Left ventricle myocardium inferior (tissue), 1 donor: ENCODE results near the gene CCL11. TPM values are rescaled to one million over a fixed set of nuclear protein-coding genes. Genes with fewer than 3 reads are reported as not detected.

ENCODE experiments used
- DNase-seq: peaks from one replicate; pipeline ENCODE4 v3.0.0-alpha.2; 2020
- H3K27ac ChIP-seq: fragments of 200-600 bp; replicated peaks from 2 replicates; pipeline ENCODE4 v1.8.0; 2021
- H3K27me3 ChIP-seq: fragments of 200-600 bp; 2 replicates; pipeline ENCODE4 v1.8.0; 2021; ENCODE audit warnings: low read depth
- H3K36me3 ChIP-seq: fragments of 200-600 bp; 2 replicates; pipeline ENCODE4 v1.8.0; 2021
- H3K4me1 ChIP-seq: fragments of 200-600 bp; 2 replicates; pipeline ENCODE4 v1.8.0; 2021
- H3K4me3 ChIP-seq: fragments of 200-600 bp; 2 replicates; pipeline ENCODE4 v1.8.0; 2021; ENCODE audit warnings: mild to moderate bottlenecking, moderate library complexity
- H3K9me3 ChIP-seq: fragments of 200-600 bp; replicated peaks from 2 replicates; pipeline ENCODE4 v1.8.0; 2021
- intact Hi-C: fragments of 100-400 bp; cut with micrococcal nuclease; formaldehyde crosslinking; loops from one replicate; pipeline ENCODE4 v1.11.0; 2022
- total RNA-seq: library from RNA; stranded (reverse); fragmentation: NEBNext Ultra II Directional; extraction: Animal tissue kit (Norgen Biotek cat#: 25700); gene quantifications from one replicate; pipeline ENCODE4 v1.2.1, GENCODE V29; 2021
- TF ChIP-seq, protein P1 (sequence below): fragments of 200-600 bp; IDR thresholded peaks from 2 replicates; pipeline ENCODE4 v1.8.0; 2021; ENCODE audit warnings: antibody characterized with exemption, mild to moderate bottlenecking, borderline replicate concordance
- donor health status: DM: no; HTN: yes; CAD: no; lungs with severe emphysema.

Gene CCL11
- total RNA-seq, 1 donor from 2014 or later, result 3.8 TPM

DNA sequence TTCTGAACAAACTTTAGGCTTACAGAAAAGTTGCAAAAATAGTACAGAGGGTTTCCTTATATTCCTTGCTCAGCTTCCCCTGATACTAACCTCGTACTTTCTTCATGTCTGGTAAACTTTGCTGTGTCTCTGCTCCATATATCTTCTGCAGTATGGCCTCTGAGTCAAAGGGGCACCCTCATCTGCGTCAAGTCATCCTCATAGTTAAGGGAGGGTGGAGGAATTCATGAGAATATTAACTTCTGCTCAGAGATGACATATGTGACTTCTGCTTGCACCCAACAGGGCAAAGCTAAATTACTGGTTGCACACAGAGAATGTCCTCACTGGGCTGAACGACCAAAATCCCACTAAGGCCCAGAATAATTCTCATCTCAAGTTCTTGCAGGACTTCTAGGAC, 19.8 kb upstream of the CCL11 start:
- TF ChIP-seq, protein P1, sequence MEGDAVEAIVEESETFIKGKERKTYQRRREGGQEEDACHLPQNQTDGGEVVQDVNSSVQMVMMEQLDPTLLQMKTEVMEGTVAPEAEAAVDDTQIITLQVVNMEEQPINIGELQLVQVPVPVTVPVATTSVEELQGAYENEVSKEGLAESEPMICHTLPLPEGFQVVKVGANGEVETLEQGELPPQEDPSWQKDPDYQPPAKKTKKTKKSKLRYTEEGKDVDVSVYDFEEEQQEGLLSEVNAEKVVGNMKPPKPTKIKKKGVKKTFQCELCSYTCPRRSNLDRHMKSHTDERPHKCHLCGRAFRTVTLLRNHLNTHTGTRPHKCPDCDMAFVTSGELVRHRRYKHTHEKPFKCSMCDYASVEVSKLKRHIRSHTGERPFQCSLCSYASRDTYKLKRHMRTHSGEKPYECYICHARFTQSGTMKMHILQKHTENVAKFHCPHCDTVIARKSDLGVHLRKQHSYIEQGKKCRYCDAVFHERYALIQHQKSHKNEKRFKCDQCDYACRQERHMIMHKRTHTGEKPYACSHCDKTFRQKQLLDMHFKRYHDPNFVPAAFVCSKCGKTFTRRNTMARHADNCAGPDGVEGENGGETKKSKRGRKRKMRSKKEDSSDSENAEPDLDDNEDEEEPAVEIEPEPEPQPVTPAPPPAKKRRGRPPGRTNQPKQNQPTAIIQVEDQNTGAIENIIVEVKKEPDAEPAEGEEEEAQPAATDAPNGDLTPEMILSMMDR, result no peak
- no peaks in the 10 kb centered on the region for H3K27me3 ChIP-seq
- no peak for DNase-seq
- H3K4me1 ChIP-seq, result no peaks in the 10 kb centered on the region
- no peak overlapping the region for H3K27ac ChIP-seq
- H3K9me3 ChIP-seq, result no peaks in the 10 kb centered on the region
- H3K36me3 ChIP-seq, result no peaks in the 10 kb centered on the region
- intact Hi-C loops, result no loop called here
- no peak overlapping the region for H3K4me3 ChIP-seq

DNA sequence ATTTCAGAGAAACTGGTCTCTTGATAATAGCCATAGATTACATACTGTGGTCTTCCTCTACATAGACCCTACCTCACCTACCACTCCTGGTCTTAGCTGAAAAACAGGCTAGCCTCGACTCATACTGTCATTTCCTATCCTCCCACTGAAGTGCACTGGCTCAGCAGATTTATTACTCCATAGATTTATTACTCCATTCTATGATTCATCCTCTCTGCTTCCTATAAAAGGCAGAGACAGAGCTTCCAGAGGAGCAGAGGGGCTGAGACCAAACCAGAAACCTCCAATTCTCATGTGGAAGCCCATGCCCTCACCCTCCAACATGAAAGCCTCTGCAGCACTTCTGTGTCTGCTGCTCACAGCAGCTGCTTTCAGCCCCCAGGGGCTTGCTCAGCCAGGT, 15.6 kb upstream of the CCL11 start, which contains the start of gene CCL7:
Gene CCL7 (plus strand): TSS at position 253 of the 400 bp plus-strand sequence. CDS start 70 bp downstream, at position 323.
- intact Hi-C loops, result no loop called here
- TF ChIP-seq, protein P1, result no peak
- no peak for DNase-seq
- Histone ChIP-seq H3K27ac (no peak within 1 kb of the TSS), H3K4me3 (no peak within 1 kb of the TSS), H3K27me3 (no peaks in the 10 kb centered on the region), H3K4me1 (no peaks in the 10 kb centered on the region), H3K36me3 (no peaks in the 10 kb centered on the region), H3K9me3 (no peaks in the 10 kb centered on the region)

DNA sequence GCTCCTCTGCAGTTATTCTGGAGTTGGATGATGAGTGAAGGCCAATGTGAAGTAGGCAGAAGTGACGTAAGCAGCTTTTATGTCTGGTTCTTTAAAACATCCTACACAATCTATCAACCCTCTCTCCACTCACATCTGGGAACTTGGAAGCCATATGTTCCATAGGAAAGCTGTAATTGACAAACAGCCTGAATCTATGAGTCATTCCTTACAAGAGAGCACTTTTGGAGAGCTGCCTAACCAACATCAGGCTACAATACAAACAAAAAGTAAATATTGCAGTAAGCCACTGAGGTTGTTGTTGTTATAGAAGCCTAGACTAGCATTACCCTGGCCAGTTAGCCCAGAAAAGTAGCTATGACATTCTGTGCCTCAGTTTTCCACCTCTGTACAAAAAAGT, 9.7 kb upstream of the CCL11 start:
- intact Hi-C loops, result no loop called here

DNA sequence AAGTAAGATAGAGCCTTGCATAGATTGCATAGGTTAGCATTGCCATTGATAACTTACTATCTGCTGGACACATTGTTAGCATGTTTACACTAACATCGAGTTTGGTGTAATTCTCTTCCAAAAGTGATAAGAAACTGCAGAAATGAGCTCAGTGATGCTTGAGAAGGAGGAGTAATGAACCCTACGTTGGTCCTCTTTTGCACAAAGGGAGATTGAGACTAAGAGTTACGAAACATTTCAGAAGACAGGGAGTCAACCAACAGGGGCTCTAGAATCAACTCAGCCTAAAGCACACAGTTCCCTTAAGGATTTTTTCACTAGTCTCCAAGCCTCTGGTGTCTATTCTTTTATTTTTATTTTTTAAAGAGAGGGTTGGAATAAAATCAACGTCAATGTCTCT, 8.7 kb upstream of the CCL11 start:
- H3K27me3 ChIP-seq, result no peaks in the 10 kb centered on the region
- no peak overlapping the region for H3K4me3 ChIP-seq
- no peaks in the 10 kb centered on the region for H3K9me3 ChIP-seq
- no peaks in the 10 kb centered on the region for H3K36me3 ChIP-seq
- TF ChIP-seq, protein P1, result no peak
- intact Hi-C loops, result no loop called here
- no peaks in the 10 kb centered on the region for H3K4me1 ChIP-seq
- DNase-seq, result no peak
- no peak overlapping the region for H3K27ac ChIP-seq

More for the DNA sequence above, 9.7 kb upstream of the CCL11 start:
- Histone ChIP-seq H3K27me3 (no peaks in the 10 kb centered on the region), H3K27ac (no peak overlapping the region), H3K9me3 (no peaks in the 10 kb centered on the region), H3K36me3 (no peaks in the 10 kb centered on the region), H3K4me1 (no peaks in the 10 kb centered on the region), H3K4me3 (no peak overlapping the region)
- no peak for DNase-seq
- TF ChIP-seq, protein P1, result no peak

DNA sequence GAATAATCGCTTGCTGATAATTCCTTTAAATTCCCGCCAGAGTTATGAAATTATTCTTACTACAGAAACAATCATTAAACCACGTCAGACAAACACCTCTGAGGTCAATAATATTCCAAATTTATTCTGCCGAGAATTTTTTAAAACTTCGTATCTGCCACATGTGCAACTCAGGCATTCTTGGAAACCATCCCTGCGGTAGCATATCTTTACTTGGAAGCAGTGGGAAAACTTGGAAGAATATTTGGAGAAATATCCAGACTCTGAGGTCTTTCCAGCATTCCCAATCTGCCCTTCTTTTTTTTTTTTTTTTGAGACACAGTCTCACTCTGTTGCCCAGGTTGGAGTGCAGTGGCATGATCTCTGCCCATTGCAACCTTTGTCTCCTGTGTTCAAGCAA, 2.0 kb upstream of the CCL11 start:
- no peak overlapping the region for H3K4me3 ChIP-seq
- no peaks in the 10 kb centered on the region for H3K36me3 ChIP-seq
- H3K4me1 ChIP-seq, result peaks cover 13% of the 10 kb centered on the region
- no peaks in the 10 kb centered on the region for H3K27me3 ChIP-seq
- intact Hi-C loops, result no loop called here
- DNase-seq, result no peak
- no peaks in the 10 kb centered on the region for H3K9me3 ChIP-seq
- H3K27ac ChIP-seq, result peak overlapping the region; percentile 63
- TF ChIP-seq, protein P1, result no peak
